Endothelial cell of coronary artery (primary cell): ENCODE measurements around the gene MLH1. TPM values are rescaled to one million over a fixed set of nuclear protein-coding genes. Genes with fewer than 3 reads are reported as not detected.

ENCODE experiments used
- total RNA-seq: library from RNA; depleted of rRNA; stranded (reverse); fragments of >200 nt; gene quantifications from 2 replicates; pipeline ENCODE4 v1.2.3, GENCODE V29; 2014

Gene MLH1
- 29.9 and 34.6 TPM in 2 replicates for total RNA-seq

GRCh38 chr3:36993326-36994283 lies at the start of gene MLH1:
TSS of gene MLH1 (plus strand) at chr3:36993518. CDS start at chr3:36993548, 30 bp downstream.

GRCh38 chr3:36944641-36945270 lies 48.6 kb upstream of the MLH1 start, which contains the start of gene TRANK1:
TSS of gene TRANK1 (minus strand) at chr3:36945054. CDS start at chr3:36944809, 245 bp downstream.

GRCh38 chr3:36992806-36993325 lies 452 bp upstream of the MLH1 start, which contains the start of gene EPM2AIP1:
TSS of gene EPM2AIP1 (minus strand) at chr3:36993131. CDS start at chr3:36993077, 54 bp downstream.

Other genes starting within 250 kb of the MLH1 start
- gene DCLK3, start 229.0 kb upstream of the MLH1 start, total RNA-seq, result not detected in 2 replicates
- 5.8 and 6.8 TPM in 2 replicates for gene TRANK1, start 48.5 kb upstream of the MLH1 start, total RNA-seq
- 8.4 and 9.9 TPM in 2 replicates for gene EPM2AIP1, start 387 bp upstream of the MLH1 start, total RNA-seq
- 61.1 and 64.1 TPM in 2 replicates for gene LRRFIP2, start 181.1 kb downstream of the MLH1 start, total RNA-seq
- gene GOLGA4, start 249.8 kb downstream of the MLH1 start, total RNA-seq, result 43.7 and 52.6 TPM in 2 replicates